SK-N-SH treated with all-trans-retinoic acid at 6 μM for 48 hours (cell line): ENCODE data around the gene PIK3R5.

Experiments used
- ATAC-seq: fragments of 200-7000 bp; cut with Tn5 transposase; 3 replicates; pipeline ENCODE4 v1.9.1; 2020; ENCODE audit warnings: mild to moderate bottlenecking, moderate library complexity
- ARNTL ChIP-seq: fragments of 450-650 bp; formaldehyde crosslinking; IDR thresholded peaks from 2 replicates; pipeline ENCODE4 v1.5.0; 2020; ENCODE audit warnings: low read depth, mild to moderate bottlenecking, moderate library complexity, borderline replicate concordance
- BACH2 ChIP-seq: fragments of 250-450 bp; sonication (Bioruptor Pico); IDR thresholded peaks from 2 replicates; pipeline ENCODE4 v1.9.0; 2021; ENCODE audit warnings: mild to moderate bottlenecking, borderline replicate concordance
- CSDC2 ChIP-seq: fragments of 250-450 bp; sonication (Bioruptor Pico); IDR thresholded peaks from 2 replicates; pipeline ENCODE4 v1.5.0; 2020; ENCODE audit warnings: mild to moderate bottlenecking, moderate library complexity
- ESRRG ChIP-seq: fragments of 250-450 bp; sonication (Bioruptor Pico); IDR thresholded peaks from 2 replicates; pipeline ENCODE4 v1.6.1; 2021; ENCODE audit warnings: mild to moderate bottlenecking
- GLIS3 ChIP-seq: fragments of 250-450 bp; sonication (Bioruptor Pico); IDR thresholded peaks from 2 replicates; pipeline ENCODE4 v1.5.0; 2020; ENCODE audit warnings: mild to moderate bottlenecking, moderate library complexity
- ISL1 ChIP-seq: fragments of 250-450 bp; sonication (Bioruptor Pico); IDR thresholded peaks from 2 replicates; pipeline ENCODE4 v2.1.2; 2022; ENCODE audit warnings: mild to moderate bottlenecking, moderate library complexity
- OSR1 ChIP-seq: fragments of 250-450 bp; sonication (Bioruptor Pico); IDR thresholded peaks from 2 replicates; pipeline ENCODE4 v1.8.0; 2022; ENCODE audit warnings: moderate library complexity, mild to moderate bottlenecking, inconsistent platforms
- PPARA ChIP-seq: fragments of 250-450 bp; sonication (Bioruptor Pico); IDR thresholded peaks from 2 replicates; pipeline ENCODE4 v1.5.0; 2020; ENCODE audit warnings: mild to moderate bottlenecking, borderline replicate concordance
- RARB ChIP-seq: fragments of 250-450 bp; sonication (Bioruptor Pico); IDR thresholded peaks from 2 replicates; pipeline ENCODE4 v1.8.0; 2021; ENCODE audit warnings: mild to moderate bottlenecking, moderate library complexity
- SNAI2 ChIP-seq: fragments of 250-450 bp; sonication (Bioruptor Pico); IDR thresholded peaks from 2 replicates; pipeline ENCODE4 v1.5.0; 2020; ENCODE audit warnings: mild to moderate bottlenecking, moderate library complexity
- TCF4 ChIP-seq: fragments of 250-450 bp; sonication (Bioruptor Pico); IDR thresholded peaks from 2 replicates; pipeline ENCODE4 v1.8.0; 2021; ENCODE audit warnings: mild to moderate bottlenecking, moderate library complexity, borderline replicate concordance
- TOX ChIP-seq: fragments of 250-450 bp; sonication (Bioruptor Pico); IDR thresholded peaks from 2 replicates; pipeline ENCODE4 v1.8.0; 2021; ENCODE audit warnings: mild to moderate bottlenecking, moderate library complexity, borderline replicate concordance
- ZC3H10 ChIP-seq: fragments of 250-450 bp; sonication (Bioruptor Pico); IDR thresholded peaks from 2 replicates; pipeline ENCODE4 v1.5.1; 2021; ENCODE audit warnings: mild to moderate bottlenecking, moderate library complexity
- ZFP30 ChIP-seq: fragments of 450-650 bp; formaldehyde crosslinking; IDR thresholded peaks from 2 replicates; pipeline ENCODE4 v1.5.0; 2022; ENCODE audit warnings: mild to moderate bottlenecking, moderate library complexity
- ZNF70 ChIP-seq: fragments of 450-650 bp; formaldehyde crosslinking; IDR thresholded peaks from 2 replicates; pipeline ENCODE4 v1.5.0; 2020; ENCODE audit warnings: mild to moderate bottlenecking, moderate library complexity
- ZNF8 ChIP-seq: fragments of 450-650 bp; formaldehyde crosslinking; IDR thresholded peaks from 2 replicates; pipeline ENCODE4 v1.5.0; 2020; ENCODE audit warnings: mild to moderate bottlenecking, moderate library complexity
- TF ChIP-seq, protein P1 (sequence below): fragments of 250-450 bp; sonication (Bioruptor Pico); IDR thresholded peaks from 2 replicates; pipeline ENCODE4 v1.8.0; 2021; ENCODE audit warnings: low read depth, mild to moderate bottlenecking, moderate library complexity, borderline replicate concordance
- TF ChIP-seq, protein P2 (sequence below): fragments of 250-450 bp; sonication (Bioruptor Pico); IDR thresholded peaks from 2 replicates; pipeline ENCODE4 v1.5.0; 2020; ENCODE audit warnings: mild to moderate bottlenecking, moderate library complexity
- TF ChIP-seq, protein P3 (sequence below): fragments of 250-450 bp; sonication (Bioruptor Pico); IDR thresholded peaks from 2 replicates; pipeline ENCODE4 v1.5.1; 2021; ENCODE audit warnings: mild to moderate bottlenecking, moderate library complexity
- TF ChIP-seq, protein P4 (sequence below): fragments of 250-450 bp; sonication (Bioruptor Pico); IDR thresholded peaks from 2 replicates; pipeline ENCODE4 v1.5.1; 2020; ENCODE audit warnings: low read depth, mild to moderate bottlenecking, moderate library complexity

The PIK3R5 gene

DNA sequence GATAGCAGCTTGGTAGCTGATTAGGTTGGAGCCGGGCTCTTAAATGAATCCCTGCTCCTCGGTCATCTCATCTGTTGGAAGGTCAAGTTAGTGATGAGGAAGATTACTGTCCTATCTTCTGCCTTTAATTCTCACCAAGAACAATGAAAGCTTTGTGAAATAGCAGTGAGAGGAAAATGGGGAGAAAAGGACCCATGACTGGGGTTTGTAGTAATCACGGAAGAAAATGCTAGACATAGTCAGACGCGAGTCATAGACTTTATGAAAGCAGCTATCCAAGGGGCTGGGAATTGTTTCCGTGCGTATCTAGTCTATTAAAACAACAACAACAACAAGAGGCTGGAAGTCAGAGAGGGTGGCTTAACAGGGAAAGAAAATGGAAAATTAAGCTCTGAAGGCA is 18.3 kb downstream of the PIK3R5 start:
- TF ChIP-seq, protein P1, sequence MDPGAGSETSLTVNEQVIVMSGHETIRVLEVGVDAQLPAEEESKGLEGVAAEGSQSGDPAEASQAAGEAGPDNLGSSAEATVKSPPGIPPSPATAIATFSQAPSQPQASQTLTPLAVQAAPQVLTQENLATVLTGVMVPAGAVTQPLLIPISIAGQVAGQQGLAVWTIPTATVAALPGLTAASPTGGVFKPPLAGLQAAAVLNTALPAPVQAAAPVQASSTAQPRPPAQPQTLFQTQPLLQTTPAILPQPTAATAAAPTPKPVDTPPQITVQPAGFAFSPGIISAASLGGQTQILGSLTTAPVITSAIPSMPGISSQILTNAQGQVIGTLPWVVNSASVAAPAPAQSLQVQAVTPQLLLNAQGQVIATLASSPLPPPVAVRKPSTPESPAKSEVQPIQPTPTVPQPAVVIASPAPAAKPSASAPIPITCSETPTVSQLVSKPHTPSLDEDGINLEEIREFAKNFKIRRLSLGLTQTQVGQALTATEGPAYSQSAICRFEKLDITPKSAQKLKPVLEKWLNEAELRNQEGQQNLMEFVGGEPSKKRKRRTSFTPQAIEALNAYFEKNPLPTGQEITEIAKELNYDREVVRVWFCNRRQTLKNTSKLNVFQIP = no peak
- TF ChIP-seq, protein P2, sequence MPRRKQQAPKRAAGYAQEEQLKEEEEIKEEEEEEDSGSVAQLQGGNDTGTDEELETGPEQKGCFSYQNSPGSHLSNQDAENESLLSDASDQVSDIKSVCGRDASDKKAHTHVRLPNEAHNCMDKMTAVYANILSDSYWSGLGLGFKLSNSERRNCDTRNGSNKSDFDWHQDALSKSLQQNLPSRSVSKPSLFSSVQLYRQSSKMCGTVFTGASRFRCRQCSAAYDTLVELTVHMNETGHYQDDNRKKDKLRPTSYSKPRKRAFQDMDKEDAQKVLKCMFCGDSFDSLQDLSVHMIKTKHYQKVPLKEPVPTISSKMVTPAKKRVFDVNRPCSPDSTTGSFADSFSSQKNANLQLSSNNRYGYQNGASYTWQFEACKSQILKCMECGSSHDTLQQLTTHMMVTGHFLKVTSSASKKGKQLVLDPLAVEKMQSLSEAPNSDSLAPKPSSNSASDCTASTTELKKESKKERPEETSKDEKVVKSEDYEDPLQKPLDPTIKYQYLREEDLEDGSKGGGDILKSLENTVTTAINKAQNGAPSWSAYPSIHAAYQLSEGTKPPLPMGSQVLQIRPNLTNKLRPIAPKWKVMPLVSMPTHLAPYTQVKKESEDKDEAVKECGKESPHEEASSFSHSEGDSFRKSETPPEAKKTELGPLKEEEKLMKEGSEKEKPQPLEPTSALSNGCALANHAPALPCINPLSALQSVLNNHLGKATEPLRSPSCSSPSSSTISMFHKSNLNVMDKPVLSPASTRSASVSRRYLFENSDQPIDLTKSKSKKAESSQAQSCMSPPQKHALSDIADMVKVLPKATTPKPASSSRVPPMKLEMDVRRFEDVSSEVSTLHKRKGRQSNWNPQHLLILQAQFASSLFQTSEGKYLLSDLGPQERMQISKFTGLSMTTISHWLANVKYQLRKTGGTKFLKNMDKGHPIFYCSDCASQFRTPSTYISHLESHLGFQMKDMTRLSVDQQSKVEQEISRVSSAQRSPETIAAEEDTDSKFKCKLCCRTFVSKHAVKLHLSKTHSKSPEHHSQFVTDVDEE (CRISPR knock-in tag) = no peak
- no peak for TF ChIP-seq PPARA (CRISPR knock-in tag)
- TF ChIP-seq RARB = no peak
- no peak for TF ChIP-seq TCF4
- no peak for TF ChIP-seq ARNTL
- TF ChIP-seq, protein P3, sequence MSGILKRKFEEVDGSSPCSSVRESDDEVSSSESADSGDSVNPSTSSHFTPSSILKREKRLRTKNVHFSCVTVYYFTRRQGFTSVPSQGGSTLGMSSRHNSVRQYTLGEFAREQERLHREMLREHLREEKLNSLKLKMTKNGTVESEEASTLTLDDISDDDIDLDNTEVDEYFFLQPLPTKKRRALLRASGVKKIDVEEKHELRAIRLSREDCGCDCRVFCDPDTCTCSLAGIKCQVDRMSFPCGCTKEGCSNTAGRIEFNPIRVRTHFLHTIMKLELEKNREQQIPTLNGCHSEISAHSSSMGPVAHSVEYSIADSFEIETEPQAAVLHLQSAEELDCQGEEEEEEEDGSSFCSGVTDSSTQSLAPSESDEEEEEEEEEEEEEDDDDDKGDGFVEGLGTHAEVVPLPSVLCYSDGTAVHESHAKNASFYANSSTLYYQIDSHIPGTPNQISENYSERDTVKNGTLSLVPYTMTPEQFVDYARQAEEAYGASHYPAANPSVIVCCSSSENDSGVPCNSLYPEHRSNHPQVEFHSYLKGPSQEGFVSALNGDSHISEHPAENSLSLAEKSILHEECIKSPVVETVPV = no peak
- TF ChIP-seq CSDC2 (CRISPR knock-in tag) = no peak
- no peak for TF ChIP-seq OSR1
- ATAC-seq = no peak

DNA sequence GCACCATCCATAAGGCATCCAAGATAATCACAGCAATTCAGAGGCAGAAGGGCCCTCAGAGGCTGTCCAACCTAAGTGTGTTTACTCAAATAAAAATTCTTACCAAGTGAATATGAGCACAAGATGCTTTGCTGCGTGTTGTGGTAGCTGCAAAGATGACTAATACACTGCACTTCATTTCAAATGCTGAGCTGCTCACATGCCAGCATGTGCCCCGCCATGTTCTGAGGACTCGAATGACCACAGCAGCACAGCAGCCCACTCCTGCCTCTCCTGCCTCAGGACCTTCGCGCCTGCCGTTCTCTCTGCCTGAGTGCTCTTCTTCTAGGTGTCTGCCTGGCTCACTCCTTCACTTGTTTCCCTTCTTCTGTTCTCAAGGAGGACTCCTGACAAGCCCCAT is 19.0 kb downstream of the PIK3R5 start:
- TF ChIP-seq SNAI2 (CRISPR knock-in tag) (no peak), BACH2 (CRISPR knock-in tag) (no peak), ZNF8 (no peak), GLIS3 (CRISPR knock-in tag) (no peak), RARB (no peak)
- TF ChIP-seq, protein P1 = no peak
- ATAC-seq = no peak

DNA sequence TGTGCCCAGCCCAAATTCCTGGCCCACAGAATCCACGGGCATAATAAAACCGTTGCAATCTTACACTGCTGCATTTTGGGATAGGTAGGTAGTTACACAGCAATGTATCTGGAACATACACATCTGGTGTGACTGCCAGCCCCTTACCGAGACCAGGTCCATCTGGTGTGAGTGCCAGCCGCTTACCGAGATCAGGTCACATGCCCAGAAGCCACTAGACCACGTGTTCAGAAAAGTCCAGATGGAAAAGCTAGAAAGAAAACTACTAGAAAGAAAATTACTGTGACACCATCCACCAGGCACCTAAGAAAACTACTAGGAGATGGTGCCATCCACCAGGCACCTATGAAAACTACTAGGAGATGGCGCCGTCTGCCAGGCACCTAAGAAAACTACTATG is 19.4 kb downstream of the PIK3R5 start:
- TF ChIP-seq, protein P1 = no peak
- no peak for TF ChIP-seq ZNF8
- TF ChIP-seq, protein P4, sequence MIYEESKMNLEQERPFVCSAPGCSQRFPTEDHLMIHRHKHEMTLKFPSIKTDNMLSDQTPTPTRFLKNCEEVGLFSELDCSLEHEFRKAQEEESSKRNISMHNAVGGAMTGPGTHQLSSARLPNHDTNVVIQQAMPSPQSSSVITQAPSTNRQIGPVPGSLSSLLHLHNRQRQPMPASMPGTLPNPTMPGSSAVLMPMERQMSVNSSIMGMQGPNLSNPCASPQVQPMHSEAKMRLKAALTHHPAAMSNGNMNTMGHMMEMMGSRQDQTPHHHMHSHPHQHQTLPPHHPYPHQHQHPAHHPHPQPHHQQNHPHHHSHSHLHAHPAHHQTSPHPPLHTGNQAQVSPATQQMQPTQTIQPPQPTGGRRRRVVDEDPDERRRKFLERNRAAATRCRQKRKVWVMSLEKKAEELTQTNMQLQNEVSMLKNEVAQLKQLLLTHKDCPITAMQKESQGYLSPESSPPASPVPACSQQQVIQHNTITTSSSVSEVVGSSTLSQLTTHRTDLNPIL (CRISPR knock-in tag) = no peak
- no peak for TF ChIP-seq TCF4
- no peak for TF ChIP-seq BACH2 (CRISPR knock-in tag)
- TF ChIP-seq ZC3H10 = no peak
- TF ChIP-seq ESRRG (CRISPR knock-in tag) = no peak
- TF ChIP-seq TOX (CRISPR knock-in tag) = no peak
- TF ChIP-seq, protein P2 (CRISPR knock-in tag) = no peak
- no peak for TF ChIP-seq CSDC2 (CRISPR knock-in tag)
- TF ChIP-seq, protein P3 = no peak
- TF ChIP-seq ZFP30 (CRISPR knock-in tag) = no peak
- TF ChIP-seq GLIS3 (CRISPR knock-in tag) = no peak
- TF ChIP-seq OSR1 = no peak
- no peak for TF ChIP-seq ISL1 (CRISPR knock-in tag)
- no peak for TF ChIP-seq ZNF70 (CRISPR knock-in tag)
- no peak for ATAC-seq
